GM20431 (cell line): ENCODE results near the gene MBD6.

Source experiments
- in situ Hi-C: fragments of 300-500 bp; cut with MseI, MboI; formaldehyde crosslinking; loops from one replicate; pipeline ENCODE4 v1.15.0; 2020; ENCODE audit warnings: low sequenced_read_pairs; ENCODE audit not compliant: unreplicated experiment

Gene MBD6

DNA sequence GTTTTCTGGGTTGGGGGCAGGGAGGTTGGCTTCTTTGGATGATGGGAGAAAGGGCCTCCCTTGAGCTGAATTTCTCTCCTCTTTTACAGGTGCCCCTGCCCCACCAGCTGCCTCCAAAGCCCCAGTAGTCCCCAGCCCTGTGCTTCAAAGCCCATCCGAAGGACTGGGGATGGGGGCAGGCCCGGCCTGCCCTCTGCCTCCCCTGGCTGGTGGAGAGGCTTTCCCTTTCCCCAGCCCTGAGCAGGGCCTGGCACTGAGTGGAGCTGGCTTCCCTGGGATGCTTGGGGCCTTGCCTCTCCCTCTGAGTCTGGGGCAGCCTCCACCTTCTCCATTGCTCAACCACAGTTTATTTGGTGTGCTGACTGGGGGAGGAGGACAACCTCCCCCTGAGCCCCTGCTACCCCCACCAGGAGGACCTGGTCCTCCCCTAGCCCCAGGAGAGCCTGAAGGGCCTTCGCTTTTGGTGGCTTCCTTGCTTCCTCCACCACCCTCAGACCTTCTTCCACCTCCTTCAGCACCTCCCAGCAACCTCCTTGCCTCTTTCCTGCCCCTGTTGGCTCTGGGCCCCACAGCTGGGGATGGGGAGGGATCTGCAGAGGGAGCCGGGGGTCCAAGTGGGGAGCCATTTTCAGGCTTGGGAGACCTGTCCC, 4.0 kb downstream of the MBD6 start:
- in situ Hi-C loops, result no loop called here

DNA sequence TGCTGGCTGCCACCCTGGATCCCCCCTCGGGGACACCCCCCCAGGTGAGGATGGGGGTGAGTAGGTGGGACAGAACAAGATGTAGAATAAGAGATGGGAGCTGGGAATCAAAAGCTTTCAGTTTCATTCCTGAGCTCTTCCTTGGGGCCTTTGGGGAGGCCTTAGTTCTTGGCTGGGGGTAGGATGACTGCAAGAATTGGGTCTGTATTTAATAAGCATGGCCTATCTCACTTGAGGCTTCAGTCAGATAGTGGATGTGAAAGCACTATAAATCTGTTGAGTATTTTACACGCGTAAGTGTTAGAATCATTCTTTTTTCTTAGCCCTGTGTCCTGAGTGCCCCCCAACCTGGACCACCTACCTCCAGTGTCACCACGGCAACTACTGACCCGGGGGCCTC, 4.6 kb downstream of the MBD6 start:
- in situ Hi-C loops, result no loop called here

DNA sequence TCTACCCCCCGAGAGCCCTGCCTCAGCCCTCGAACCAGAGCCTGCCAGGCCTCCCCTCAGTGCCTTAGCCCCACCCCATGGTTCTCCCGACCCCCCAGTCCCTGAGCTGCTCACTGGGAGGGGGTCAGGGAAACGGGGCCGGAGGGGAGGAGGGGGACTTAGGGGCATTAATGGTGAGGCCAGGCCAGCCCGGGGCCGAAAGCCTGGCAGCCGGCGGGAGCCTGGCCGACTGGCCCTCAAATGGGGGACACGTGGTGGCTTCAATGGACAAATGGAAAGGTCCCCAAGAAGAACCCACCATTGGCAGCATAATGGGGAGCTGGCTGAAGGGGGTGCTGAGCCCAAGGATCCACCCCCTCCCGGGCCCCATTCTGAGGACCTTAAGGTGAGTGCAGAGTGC, 5.6 kb downstream of the MBD6 start:
- in situ Hi-C loops, result no loop called here

DNA sequence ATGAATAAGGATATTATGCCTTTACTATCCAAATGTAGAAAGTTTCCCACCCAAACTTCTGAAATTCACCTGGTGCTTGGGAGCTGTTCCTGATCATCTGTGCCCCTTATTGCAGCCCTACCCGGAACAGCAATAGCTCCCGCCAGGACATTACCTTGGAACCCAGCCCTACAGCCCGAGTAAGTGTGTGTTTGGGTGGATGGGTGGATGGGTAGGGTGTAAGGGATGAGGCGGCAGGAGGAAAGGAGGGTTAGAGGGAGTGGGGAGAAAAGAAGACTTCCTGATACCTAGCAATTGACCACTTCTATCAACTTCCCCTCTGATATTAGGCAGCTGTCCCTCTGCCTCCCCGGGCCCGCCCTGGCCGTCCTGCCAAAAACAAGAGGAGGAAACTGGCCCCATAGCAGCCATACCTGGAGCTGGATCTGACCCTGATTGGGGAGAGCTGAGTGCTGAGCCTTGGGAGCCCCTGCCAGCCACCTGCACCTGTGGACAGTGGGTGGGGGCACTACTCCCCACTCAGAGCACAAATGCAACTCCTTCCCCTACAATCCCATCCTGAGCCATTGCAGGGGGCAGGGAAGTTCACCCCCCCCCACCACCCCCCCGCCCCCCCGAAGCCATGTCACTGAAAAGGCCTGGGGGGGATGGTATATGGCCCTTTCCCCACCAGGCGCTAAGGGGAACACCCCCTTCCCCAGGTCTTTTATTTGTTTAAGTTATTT, 6.4 kb downstream of the MBD6 start:
- in situ Hi-C loops, result no loop called here

DNA sequence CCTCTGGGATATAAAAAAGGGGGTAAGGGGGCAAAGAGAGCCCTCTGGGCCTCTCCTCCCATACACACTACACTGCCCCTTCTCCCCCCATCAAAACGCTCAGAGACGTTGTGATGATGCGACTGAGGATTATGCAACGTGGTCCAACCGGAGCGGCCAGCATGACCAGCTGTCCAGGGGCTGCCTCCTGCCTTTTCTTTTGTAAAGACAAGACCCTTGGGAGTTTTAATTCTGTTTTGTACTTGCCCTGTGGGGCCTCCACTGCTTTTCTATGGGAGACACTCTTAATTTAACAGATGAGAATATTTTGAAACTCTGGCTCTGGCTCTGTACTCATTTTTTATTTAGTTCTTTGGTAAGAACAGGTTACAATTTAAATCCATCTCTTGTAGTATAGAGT, 7.2 kb downstream of the MBD6 start:
- in situ Hi-C loops, result no loop called here

DNA sequence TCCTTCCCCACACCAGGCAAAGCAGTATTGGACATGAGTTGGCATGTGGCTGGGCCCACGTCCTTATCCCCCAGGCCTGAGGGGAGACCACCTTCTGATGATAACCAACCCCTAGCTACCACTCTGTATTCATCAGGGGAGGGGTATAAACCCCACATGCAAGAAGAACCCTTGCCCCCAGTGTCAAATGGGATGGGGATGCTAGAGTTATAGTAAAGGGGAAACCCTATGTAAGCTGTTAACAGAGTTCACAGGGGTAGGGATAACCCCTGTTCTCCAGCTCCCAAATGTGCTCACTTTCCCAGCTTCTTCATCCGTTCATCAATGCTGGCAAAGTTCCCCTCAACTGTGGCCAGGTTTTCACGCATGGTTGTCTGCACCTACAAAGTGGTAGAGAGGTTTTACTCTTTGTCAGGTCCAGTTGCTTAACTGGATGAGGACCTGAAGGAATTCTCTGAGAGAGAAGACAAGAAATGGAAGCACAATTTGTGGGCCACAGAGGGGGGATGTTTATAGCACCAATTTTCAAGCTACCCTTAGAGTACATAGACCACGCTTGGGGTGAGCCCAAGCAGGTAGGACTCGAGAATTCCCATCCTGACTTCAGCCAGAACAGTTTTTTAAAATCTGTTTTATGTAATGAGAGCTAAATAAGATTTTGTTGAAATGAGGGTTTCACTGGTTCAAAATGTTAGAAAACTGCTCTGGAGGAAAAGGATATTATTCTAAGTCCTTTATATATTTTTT, 7.9 kb downstream of the MBD6 start:
- in situ Hi-C loops, result no loop called here

DNA sequence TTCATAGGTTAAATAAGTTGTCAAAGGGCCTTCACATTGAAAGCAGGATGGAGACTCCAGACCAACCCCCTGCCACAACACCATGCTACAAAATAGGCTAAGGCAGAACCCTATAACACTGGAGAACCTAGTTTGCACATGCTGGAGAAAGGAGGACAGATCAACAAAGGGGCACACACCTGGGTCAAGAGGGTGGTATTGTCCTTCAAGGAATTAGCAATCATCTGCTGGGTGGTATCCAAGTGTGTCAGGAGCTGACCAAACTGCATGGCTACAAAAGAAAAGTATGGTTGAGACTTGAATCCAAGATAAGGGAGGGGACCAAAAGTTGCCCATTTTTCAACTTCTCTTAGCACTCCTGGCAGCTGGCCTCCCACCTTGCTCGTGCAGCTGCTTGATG, 9.2 kb downstream of the MBD6 start:
- in situ Hi-C loops, result no loop called here

DNA sequence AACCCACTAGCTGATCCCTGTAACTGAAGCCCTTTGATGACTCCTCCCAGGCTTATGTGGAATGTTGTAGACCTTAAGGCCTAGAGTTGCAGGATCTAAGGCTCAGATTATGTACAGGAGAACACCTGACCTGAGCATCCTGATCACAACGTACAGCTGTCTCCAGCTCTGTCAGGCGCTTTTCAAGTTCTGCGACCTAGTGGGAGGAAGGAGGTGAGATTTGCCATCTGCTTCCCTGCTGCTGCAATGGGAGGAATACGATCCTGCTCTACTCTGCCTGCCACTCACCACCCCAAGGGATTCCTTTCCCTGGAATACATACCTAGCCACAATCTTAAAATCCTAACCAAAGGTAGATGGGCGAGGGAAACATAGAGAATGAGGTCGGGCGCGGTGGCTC, 10.5 kb downstream of the MBD6 start:
- in situ Hi-C loops, result no loop called here

DNA sequence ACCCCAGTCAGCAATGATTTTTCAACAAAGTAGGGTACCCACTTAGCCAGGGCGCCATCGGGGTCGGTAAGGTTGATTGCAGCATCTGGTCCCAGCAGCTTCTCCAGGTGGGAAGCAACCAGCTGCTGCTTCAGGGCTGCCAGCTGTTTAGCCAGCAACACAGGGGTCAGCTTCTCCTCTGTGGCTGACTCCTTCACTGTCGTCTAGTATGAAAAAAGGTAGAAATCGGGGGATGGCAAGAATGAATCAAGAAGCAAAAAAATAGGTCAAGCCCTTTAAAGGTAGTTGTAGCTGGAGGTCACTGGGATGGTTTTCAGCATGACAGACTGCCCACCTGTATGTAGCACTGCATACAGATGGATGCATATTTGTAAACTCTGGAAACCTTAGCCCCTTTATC, 11.6 kb downstream of the MBD6 start:
- in situ Hi-C loops, result no loop called here

DNA sequence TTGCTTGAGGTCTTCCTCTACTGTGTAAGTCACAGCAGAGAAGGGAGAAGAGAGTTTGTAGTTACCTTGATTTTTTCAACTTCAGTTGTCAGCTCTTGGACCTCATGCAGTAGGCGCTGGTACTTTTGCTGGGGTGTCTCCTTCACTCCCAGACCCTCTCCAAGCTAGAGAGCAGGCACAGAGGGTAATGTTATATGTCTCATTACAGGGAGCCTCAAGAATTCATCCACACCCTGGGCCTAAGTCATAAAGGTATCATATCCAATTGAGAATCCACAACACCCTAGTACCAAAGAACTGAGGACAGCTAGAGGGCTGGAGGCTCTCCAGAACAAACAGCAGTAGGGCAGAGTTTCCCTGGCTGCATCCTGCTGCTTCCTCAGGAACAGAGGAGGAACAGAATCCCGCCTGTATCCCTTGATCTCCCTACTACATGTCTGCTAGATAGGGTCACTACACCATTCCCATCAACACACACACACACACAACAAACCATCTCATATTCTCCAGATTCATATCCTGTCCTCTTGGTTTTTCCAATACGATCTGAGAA, 12.4 kb downstream of the MBD6 start:
- in situ Hi-C loops, result no loop called here

DNA sequence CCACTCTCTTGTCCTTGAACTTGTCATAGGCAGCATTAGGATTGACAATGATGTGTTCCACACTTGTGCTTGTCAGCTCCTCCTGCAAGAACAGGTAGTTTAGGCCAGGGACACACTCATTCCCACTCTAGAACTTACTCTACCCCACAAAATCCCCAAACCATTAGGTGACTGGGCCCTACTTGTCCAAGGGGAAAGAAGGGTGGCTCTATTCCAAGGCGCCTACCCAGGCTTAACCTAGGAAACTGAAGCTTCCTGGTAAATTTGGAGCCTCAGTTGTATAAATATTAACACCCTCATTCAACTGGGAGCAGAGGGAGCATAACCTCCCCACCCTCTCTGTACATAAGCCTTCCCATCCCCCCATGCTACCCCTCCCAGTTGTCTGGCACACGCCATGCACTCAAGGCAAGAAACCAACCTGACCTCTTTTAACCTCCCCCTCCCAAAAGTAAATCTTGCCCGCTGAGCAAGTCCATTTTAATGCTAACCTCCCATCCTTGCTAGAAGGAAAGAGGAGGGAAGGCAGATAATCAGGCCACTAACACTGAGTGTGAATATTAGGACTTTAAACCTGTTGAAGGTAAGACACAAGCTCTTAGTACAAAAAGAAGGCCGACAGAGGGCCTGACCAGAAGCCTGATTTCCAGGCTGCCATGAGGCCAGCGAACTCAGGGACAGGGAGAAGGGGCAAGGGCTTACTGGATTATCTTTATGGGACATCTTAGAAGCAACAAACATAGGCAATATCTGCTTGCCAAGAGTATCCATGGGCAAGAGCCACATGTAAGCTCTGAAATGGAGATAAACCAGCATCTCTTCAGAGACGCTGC, 13.4 kb downstream of the MBD6 start:
- in situ Hi-C loops, result no loop called here

DNA sequence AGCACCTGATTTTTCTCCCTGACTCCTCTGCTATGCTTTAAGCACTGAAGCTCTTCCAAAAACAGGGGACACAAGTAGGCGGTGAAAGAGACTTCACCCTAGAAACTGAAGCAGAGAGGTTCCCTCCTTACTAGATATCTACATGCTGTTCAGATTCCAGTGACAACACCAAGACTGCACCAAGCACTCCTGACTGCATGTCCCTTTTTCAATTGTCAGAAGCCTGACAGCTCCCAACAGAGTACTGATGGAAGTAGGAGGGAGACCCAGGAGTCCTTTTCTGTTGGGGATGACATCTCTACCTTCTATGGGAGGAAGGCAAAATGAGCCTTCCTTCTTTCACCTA, 13.9 kb downstream of the MBD6 start:
- in situ Hi-C loops, result no loop called here

DNA sequence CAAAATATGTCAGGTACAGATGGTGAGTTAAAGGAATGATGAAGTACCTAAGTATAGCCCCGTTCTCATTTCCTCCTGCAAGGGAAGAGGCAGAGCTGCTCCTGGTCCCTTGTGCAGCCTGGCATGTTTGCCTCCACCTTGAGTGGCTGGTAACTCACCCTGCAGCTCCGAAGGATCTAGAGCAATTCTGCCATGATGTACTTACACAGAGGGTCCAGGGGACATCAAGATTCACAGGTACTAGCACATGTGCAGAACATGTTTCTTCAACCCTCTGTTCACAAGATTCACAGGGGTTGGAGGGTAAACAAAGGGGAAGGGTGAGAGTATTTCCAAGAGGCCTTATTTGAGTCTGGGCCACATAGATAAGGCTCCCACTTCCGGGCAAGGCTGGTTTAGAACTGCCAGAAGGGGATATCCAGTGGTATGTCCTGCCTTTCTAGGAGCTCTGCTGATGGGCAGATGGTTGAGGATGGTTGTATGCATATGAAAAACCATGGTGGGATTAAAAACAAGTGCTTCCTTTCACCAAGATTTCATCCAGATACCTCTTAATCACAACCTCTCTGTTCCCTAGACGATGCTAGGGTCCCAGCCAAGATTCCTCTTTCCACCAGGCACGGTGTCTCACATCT, 16.6 kb downstream of the MBD6 start:
- in situ Hi-C loops, result no loop called here

DNA sequence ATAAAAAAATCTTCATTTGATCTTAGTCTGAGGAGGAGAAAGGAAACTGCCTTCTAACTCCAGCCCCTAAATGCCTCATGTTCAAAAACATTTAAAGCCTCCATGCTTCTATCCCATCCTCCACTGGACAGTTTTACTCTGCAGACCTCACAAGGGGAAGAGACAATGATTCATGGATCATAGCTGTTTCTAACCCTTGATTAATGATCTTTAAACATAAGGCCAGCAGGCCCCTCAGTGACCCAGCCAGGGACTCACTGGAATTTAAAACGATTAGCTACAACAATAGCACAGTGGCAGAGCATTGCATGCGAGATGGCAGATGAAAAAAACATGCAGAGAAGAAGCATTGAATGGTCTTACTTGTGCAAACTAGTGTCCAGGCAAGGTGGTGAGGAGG, 18.4 kb downstream of the MBD6 start:
- in situ Hi-C loops, result no loop called here

DNA sequence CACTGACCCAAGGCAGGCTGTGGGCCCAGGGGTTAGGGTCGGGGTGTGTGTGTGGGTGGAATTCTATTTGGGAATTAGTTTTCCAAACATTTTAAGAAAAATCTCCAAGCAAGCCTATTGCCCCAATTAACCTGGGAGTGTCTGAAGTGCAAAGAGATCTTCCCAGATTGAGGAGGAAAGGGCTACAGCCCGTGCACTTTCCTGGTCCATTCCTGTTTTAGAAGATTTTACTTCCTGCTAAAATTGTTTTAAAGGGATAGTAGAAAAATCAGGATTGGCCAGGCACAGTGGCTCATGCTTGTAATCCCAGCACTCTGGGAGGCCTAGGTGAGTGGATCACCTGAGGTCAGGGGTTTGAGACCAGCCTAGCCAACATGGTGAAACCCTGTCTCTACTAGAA, 19.1 kb downstream of the MBD6 start:
- in situ Hi-C loops, result no loop called here

DNA sequence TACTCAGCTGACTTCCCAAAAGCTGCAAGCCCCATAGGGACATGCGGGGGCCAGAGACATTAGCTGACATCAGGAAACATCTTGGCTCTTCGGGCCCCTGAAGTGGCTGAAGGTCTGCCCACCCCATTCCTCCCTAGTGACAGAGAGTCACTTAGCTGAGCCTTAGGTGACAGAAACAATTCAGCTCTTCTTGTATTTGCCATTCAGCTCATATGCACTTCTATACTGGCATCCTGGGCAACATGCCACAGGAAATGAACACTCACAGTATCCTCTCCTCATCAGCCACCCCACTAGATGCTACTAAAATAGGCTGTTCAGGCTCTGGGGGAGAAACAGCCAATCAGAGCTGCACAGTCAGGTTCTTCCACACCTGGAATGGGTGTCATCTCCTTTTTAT, 21.0 kb downstream of the MBD6 start:
- in situ Hi-C loops, result no loop called here

DNA sequence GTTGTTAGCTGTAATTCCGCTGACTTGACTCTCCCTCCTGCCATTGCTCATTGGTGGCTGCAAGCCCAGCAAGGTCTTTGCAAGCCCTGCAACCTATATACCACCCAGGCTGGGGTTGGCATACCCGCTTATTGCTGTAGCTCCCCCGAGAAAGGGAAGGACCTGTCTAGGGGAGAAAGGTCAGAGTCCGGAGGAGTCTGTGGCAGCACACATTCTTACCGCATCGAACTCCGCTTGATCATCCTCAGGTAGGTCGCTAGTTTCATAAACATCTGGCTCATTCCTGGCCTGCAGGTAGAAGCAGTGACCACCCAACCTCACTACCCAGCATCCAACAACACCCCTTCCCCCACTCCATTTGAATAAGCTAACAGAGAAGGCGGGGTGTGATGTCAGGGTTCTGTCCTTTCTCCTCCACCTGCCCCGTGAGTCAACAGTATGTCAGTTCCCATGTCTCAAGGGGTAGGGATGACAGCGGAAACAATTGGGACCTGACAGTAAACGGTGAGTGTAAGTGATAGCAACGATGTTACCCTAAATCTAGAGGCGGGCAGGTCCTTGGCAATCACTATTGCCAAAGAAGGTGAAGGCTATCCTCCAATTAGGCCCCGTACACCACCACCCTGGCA, 23.3 kb downstream of the MBD6 start:
- in situ Hi-C loops, result no loop called here

DNA sequence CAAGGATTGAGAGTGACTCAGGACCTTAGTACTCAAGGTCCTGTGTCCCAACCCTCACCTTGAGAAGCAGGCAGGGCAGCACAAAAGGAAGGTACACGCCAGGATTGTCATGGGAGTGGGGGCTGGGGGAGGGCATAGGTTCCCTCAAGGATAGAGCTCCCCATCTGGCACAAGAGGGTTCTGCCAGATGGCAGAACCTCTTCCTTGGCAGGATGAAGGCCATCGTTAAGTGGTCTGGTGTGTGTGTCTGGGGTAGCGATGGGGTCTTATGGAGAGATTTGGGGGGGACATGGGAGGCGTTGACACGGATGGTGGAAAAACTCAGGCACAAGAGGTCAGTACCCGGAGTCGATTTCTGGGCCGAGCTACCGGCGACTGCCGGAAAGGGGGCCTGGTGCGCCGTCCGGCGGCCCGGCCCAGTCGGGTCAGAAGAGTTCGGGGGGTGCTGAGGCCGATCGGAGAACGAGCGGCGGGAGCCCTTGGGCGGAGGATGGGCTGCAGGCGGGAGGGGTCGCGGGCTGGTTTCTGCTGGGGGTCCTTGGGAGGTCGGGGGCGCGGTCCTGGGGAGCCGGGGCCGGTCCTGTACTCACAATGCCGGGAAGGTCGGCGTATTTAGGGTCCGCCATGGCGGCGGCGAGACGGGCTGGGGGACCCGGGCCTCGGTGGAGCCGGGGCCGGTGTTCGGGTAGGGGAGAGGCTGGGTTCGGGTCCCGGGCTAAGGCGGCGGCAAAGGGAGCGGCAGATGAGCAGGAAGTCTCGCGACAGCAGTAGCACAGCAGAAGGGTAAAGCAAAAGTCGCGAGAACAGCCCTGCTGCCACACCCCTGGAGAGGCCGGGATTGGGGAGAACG, 24.0 kb downstream of the MBD6 start, which contains the start of gene DCTN2:
DCTN2 (minus strand) TSS at position 755 of the 850 bp plus-strand sequence; CDS start at position 626, 129 bp downstream.
- in situ Hi-C loops, result no loop called here
